ENCODE results near the gene REPS1.

The REPS1 gene

DNA sequence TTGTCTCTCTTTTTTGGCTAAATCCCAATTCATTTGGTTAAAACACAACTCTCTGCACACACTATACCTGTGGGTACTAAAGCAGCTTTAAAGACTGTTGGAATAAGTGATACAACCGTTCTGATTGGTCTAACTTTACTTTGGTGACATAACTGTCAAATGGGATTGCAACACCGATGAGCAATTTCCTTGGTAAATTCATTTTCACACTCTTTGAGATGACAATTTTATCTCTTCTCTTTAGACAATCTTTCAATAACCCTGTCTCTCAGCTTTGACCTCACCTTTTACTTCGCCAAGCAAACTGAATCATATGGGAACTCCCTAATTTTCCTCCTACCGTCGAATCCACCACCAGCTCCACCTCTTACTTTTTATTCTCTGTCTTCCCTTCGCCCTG, 131.4 kb downstream of the REPS1 start:
- no peak for DNase-seq (ENCODE audit: low spot score)

Measured in D341Med (cell line).